GM21619 (cell line): ENCODE data around the gene RAP1GAP.
"Not testable (repeated sequence)": the region's sequence is repeated elsewhere in the genome, so short reads cannot be mapped to it uniquely, and the experiment has no call there.

Experiments
- ATAC-seq: cut with Tn5 transposase; IDR thresholded peaks from one replicate; pipeline ENCODE4 v1.9.1; 2021; ENCODE audit not compliant: unreplicated experiment

The RAP1GAP gene

GRCh38 chr1:21647431-21648351, 21.5 kb downstream of the RAP1GAP start:
- ATAC-seq, result no peak

- no peak for ATAC-seq
These were observed 23.6 kb downstream of the RAP1GAP start for GRCh38 chr1:21645550-21645949.

GRCh38 chr1:21644906-21645305, 24.3 kb downstream of the RAP1GAP start:
- no peak for ATAC-seq

GRCh38 chr1:21644348-21644747, 24.8 kb downstream of the RAP1GAP start:
- ATAC-seq, result no peak

- no peak for ATAC-seq
These were observed 25.5 kb downstream of the RAP1GAP start for GRCh38 chr1:21643624-21644023.

GRCh38 chr1:21641967-21642739, 27.0 kb downstream of the RAP1GAP start:
- no peak for ATAC-seq

GRCh38 chr1:21641537-21641936, 27.6 kb downstream of the RAP1GAP start:
- no peak for ATAC-seq

- no peak for ATAC-seq
These were observed 28.1 kb downstream of the RAP1GAP start for GRCh38 chr1:21641076-21641475.

- no peak for ATAC-seq
These were observed 28.5 kb downstream of the RAP1GAP start for GRCh38 chr1:21640653-21641052.

GRCh38 chr1:21639594-21640041, 29.5 kb downstream of the RAP1GAP start:
- ATAC-seq, result no peak

GRCh38 chr1:21638531-21639341, 30.4 kb downstream of the RAP1GAP start:
- ATAC-seq, result no peak

GRCh38 chr1:21637514-21637913, 31.6 kb downstream of the RAP1GAP start:
- ATAC-seq, result no peak

GRCh38 chr1:21636029-21636428, 33.1 kb downstream of the RAP1GAP start:
- no peak for ATAC-seq

GRCh38 chr1:21634806-21635535, 34.2 kb downstream of the RAP1GAP start:
- ATAC-seq, result no peak

- ATAC-seq, result no peak
These were observed 35.0 kb downstream of the RAP1GAP start for GRCh38 chr1:21633992-21634805.

GRCh38 chr1:21633141-21633755, 35.9 kb downstream of the RAP1GAP start:
- no peak for ATAC-seq

- ATAC-seq, result no peak
These were observed 36.9 kb downstream of the RAP1GAP start for GRCh38 chr1:21631944-21632887.

- ATAC-seq, result not testable (repeated sequence)
These were observed 37.6 kb downstream of the RAP1GAP start for GRCh38 chr1:21631590-21631943.
